ENCODE data around the gene LRRC27.

The LRRC27 gene

GRCh38 chr10:132306864-132307751 is 24.9 kb upstream of the LRRC27 start:
- peak in 1 of 2 experiments; percentile 20 for DNase-seq (ENCODE audit: low read depth in 1 of 2, low spot score in 1 of 2)
- peak overlapping the region; percentile 38 for H3K4me3 ChIP-seq (replicated peaks; ENCODE audit: insufficient read depth, low read length)

GRCh38 chr10:132307823-132308586 is 24.0 kb upstream of the LRRC27 start, which contains the start of gene STK32C:
Gene STK32C (minus strand): TSS chr10:132307950. CDS start chr10:132307833, 117 bp downstream.
- TF ChIP-seq CTCF (IDR thresholded peaks at IDR 0.05; ENCODE audit: insufficient read depth, low read length) (no peak), POLR2AphosphoS5 (IDR thresholded peaks at IDR 0.05; ENCODE audit: low read depth) (no peak), GABPA (IDR thresholded peaks at IDR 0.05; ENCODE audit: low read depth) (no peak), REST (IDR thresholded peaks at IDR 0.05; ENCODE audit: insufficient replicate concordance, low read depth) (no peak), SPI1 (IDR thresholded peaks at IDR 0.05; ENCODE audit: borderline replicate concordance, low read depth) (no peak)
- Histone ChIP-seq H3K27me3 (ENCODE audit: insufficient read depth, poor library complexity, severe bottlenecking) (peaks cover 31% of the 10 kb centered on the region), H3K27ac (replicated peaks) (peak within 1 kb of the TSS; percentile 41; the same call in 1 of the 2 replicates), H3K4me3 (replicated peaks; ENCODE audit: insufficient read depth, low read length) (peak within 1 kb of the TSS; percentile 77)
- DNase-seq (ENCODE audit: low read depth in 1 of 2, low spot score in 1 of 2) = peak; percentile 68 to 83

More at GRCh38 chr10:132306864-132307751, 24.9 kb upstream of the LRRC27 start:
- TF ChIP-seq GABPA (IDR thresholded peaks at IDR 0.05; ENCODE audit: low read depth) = no peak
- TF ChIP-seq CTCF (IDR thresholded peaks at IDR 0.05; ENCODE audit: insufficient read depth, low read length) = no peak
- no peak for TF ChIP-seq REST (IDR thresholded peaks at IDR 0.05; ENCODE audit: insufficient replicate concordance, low read depth)
- TF ChIP-seq SPI1 (IDR thresholded peaks at IDR 0.05; ENCODE audit: borderline replicate concordance, low read depth) = no peak
- TF ChIP-seq POLR2AphosphoS5 (IDR thresholded peaks at IDR 0.05; ENCODE audit: low read depth) = no peak
- Histone ChIP-seq H3K27me3 (ENCODE audit: insufficient read depth, poor library complexity, severe bottlenecking) (peaks cover 31% of the 10 kb centered on the region), H3K27ac (replicated peaks) (peak overlapping the region; percentile 21; the same call in 1 of the 2 replicates)

GRCh38 chr10:132308587-132309470 is 23.2 kb upstream of the LRRC27 start:
- Histone ChIP-seq H3K4me3 (replicated peaks; ENCODE audit: insufficient read depth, low read length) (peak overlapping the region; percentile 77), H3K27ac (replicated peaks) (no peak overlapping the region), H3K27me3 (ENCODE audit: insufficient read depth, poor library complexity, severe bottlenecking) (peaks cover 31% of the 10 kb centered on the region)
- DNase-seq (ENCODE audit: low read depth in 1 of 2, low spot score in 1 of 2) = no peak
- no peak for TF ChIP-seq REST (IDR thresholded peaks at IDR 0.05; ENCODE audit: insufficient replicate concordance, low read depth)
- TF ChIP-seq CTCF (IDR thresholded peaks at IDR 0.05; ENCODE audit: insufficient read depth, low read length) = no peak
- TF ChIP-seq SPI1 (IDR thresholded peaks at IDR 0.05; ENCODE audit: borderline replicate concordance, low read depth) = no peak
- no peak for TF ChIP-seq GABPA (IDR thresholded peaks at IDR 0.05; ENCODE audit: low read depth)
- TF ChIP-seq POLR2AphosphoS5 (IDR thresholded peaks at IDR 0.05; ENCODE audit: low read depth) = no peak

All from HL-60 (cell line).